Cerebellar cortex (tissue), 1 donor: ENCODE results near the gene MAZ.

Source experiments
- DNase-seq: peaks from one replicate; pipeline ENCODE4 v3.0.0-alpha.2; 2015; ENCODE audit warnings: low spot score

MAZ gene

GRCh38 chr16:29809850-29810698 lies 3.7 kb downstream of the MAZ start:
- DNase-seq = peak; percentile 78

GRCh38 chr16:29810699-29811169 lies 4.4 kb downstream of the MAZ start:
- DNase-seq = no peak

- DNase-seq = peak; percentile 99
These were observed 5.0 kb downstream of the MAZ start for GRCh38 chr16:29811170-29811895.

GRCh38 chr16:29811896-29812665 lies 5.8 kb downstream of the MAZ start, which contains the start of gene PRRT2:
PRRT2 (plus strand) TSS chr16:29812193; CDS start chr16:29813055, 862 bp downstream.
- peak; percentile 87 for DNase-seq

- peak; percentile 48 for DNase-seq
These were observed 6.7 kb downstream of the MAZ start for GRCh38 chr16:29812754-29813643.

- no peak for DNase-seq
These were observed 7.6 kb downstream of the MAZ start for GRCh38 chr16:29813644-29814562.

GRCh38 chr16:29814592-29814991 lies 8.3 kb downstream of the MAZ start:
- DNase-seq = peak; percentile 52

- peak; percentile 60 for DNase-seq
These were observed 8.8 kb downstream of the MAZ start for GRCh38 chr16:29815032-29815721.

- peak; percentile 99 for DNase-seq
These were observed 9.7 kb downstream of the MAZ start, which contains the start of gene PAGR1 for GRCh38 chr16:29815793-29816693. PAGR1 (plus strand) TSS chr16:29816152; CDS start chr16:29816526, 374 bp downstream.

GRCh38 chr16:29816694-29817441 lies 10.5 kb downstream of the MAZ start:
- DNase-seq = peak; percentile 52

- DNase-seq = no peak
These were observed 11.8 kb downstream of the MAZ start for GRCh38 chr16:29818082-29818481.

- DNase-seq = peak; percentile 59
These were observed 13.2 kb downstream of the MAZ start for GRCh38 chr16:29819506-29819905.

GRCh38 chr16:29820271-29820701 lies 14.0 kb downstream of the MAZ start, which contains the start of gene MVP:
MVP (plus strand) TSS chr16:29820462; CDS start chr16:29830550, 10,088 bp downstream.
- peak; percentile 59 for DNase-seq

- DNase-seq = no peak
These were observed 14.7 kb downstream of the MAZ start for GRCh38 chr16:29820730-29821642.

GRCh38 chr16:29821643-29822115 lies 15.3 kb downstream of the MAZ start:
- no peak for DNase-seq

GRCh38 chr16:29824589-29825144 lies 18.3 kb downstream of the MAZ start:
- DNase-seq = no peak
